22Rv1 (cell line): ENCODE results near the gene RCL1.

Source experiments
- CTCF ChIP-seq: fragments of 450-650 bp; IDR thresholded peaks from 2 replicates; pipeline ENCODE4 v1.5.1; 2017; ENCODE audit warnings: mild to moderate bottlenecking
- ZFX ChIP-seq: fragments of 450-650 bp; IDR thresholded peaks from 2 replicates; pipeline ENCODE4 v1.6.1; 2017; ENCODE audit warnings: antibody characterized with exemption, borderline replicate concordance

GRCh38 chr9:4865681-4866080 is 72.9 kb downstream of the RCL1 start:
- TF ChIP-seq CTCF = no peak
- no peak for TF ChIP-seq ZFX
